ENCODE data around the gene C4orf50.
"Not testable (repeated sequence)": the region's sequence is repeated elsewhere in the genome, so short reads cannot be mapped to it uniquely, and the experiment has no call there.

Gene C4orf50

GRCh38 chr4:6017030-6017429 is 1.2 kb downstream of the C4orf50 start:
- no peak for DNase-seq (ENCODE audit: low read depth in 2 of 2)

GRCh38 chr4:6013564-6013963 is 4.7 kb downstream of the C4orf50 start:
- DNase-seq (ENCODE audit: low read depth in 2 of 2): no peak

GRCh38 chr4:6012200-6012599 is 6.0 kb downstream of the C4orf50 start:
- no peak for DNase-seq (ENCODE audit: low read depth in 2 of 2)

- DNase-seq (ENCODE audit: low read depth in 2 of 2): no peak
Observed at GRCh38 chr4:6011686-6012085, 6.5 kb downstream of the C4orf50 start.

- no peak for DNase-seq (ENCODE audit: low read depth in 2 of 2)
Observed at GRCh38 chr4:6011271-6011671, 7.0 kb downstream of the C4orf50 start.

GRCh38 chr4:6010789-6011188 is 7.4 kb downstream of the C4orf50 start:
- no peak for DNase-seq (ENCODE audit: low read depth in 2 of 2)

GRCh38 chr4:6009452-6009851 is 8.8 kb downstream of the C4orf50 start:
- DNase-seq (ENCODE audit: low read depth in 2 of 2): no peak

GRCh38 chr4:6008766-6009385 is 9.4 kb downstream of the C4orf50 start:
- DNase-seq (ENCODE audit: low read depth in 2 of 2): no peak

- no peak for DNase-seq (ENCODE audit: low read depth in 2 of 2)
Observed at GRCh38 chr4:6008092-6008551, 10.1 kb downstream of the C4orf50 start.

- no peak for DNase-seq (ENCODE audit: low read depth in 2 of 2)
Observed at GRCh38 chr4:6005175-6005574, 13.1 kb downstream of the C4orf50 start.

GRCh38 chr4:6003485-6003884 is 14.7 kb downstream of the C4orf50 start:
- DNase-seq (ENCODE audit: low read depth in 2 of 2): not testable (repeated sequence)

GRCh38 chr4:6002926-6003325 is 15.3 kb downstream of the C4orf50 start:
- no peak for DNase-seq (ENCODE audit: low read depth in 2 of 2)

- no peak for DNase-seq (ENCODE audit: low read depth in 2 of 2)
Observed at GRCh38 chr4:6002492-6002833, 15.8 kb downstream of the C4orf50 start.

- no peak for DNase-seq (ENCODE audit: low read depth in 2 of 2)
Observed at GRCh38 chr4:6001680-6002491, 16.3 kb downstream of the C4orf50 start.

- DNase-seq (ENCODE audit: low read depth in 2 of 2): no peak
Observed at GRCh38 chr4:5999830-6000365, 18.3 kb downstream of the C4orf50 start.

GRCh38 chr4:5999356-5999755 is 18.9 kb downstream of the C4orf50 start:
- no peak for DNase-seq (ENCODE audit: low read depth in 2 of 2)

GRCh38 chr4:5998333-5998936 is 19.8 kb downstream of the C4orf50 start:
- peak in 1 of 2 experiments; percentile 23 for DNase-seq (ENCODE audit: low read depth in 2 of 2)

- no peak for DNase-seq (ENCODE audit: low read depth in 2 of 2)
Observed at GRCh38 chr4:5996641-5997040, 21.6 kb downstream of the C4orf50 start.

GRCh38 chr4:5995901-5996623 is 22.2 kb downstream of the C4orf50 start:
- no peak for DNase-seq (ENCODE audit: low read depth in 2 of 2)

GRCh38 chr4:5993876-5994811 is 24.1 kb downstream of the C4orf50 start:
- DNase-seq (ENCODE audit: low read depth in 2 of 2): no peak

GRCh38 chr4:5993346-5993745 is 24.9 kb downstream of the C4orf50 start:
- DNase-seq (ENCODE audit: low read depth in 2 of 2): not testable (repeated sequence)

Measured in stimulated activated CD4-positive, alpha-beta T cell treated with anti-CD3 and anti-CD28 coated beads, Interleukin-12 subunit alpha, Interleukin-12 subunit beta, amount 100 ng/mL, for 24 hours (primary cell).